ENCODE results near the gene AAMDC.

The AAMDC gene

GRCh38 chr11:77789731-77790476 is 31.0 kb upstream of the AAMDC start:
- no peak overlapping the region for H3K4me2 ChIP-seq
- no peak overlapping the region for H3K9ac ChIP-seq
- H3K27ac ChIP-seq: no peak overlapping the region
- no peaks in the 10 kb centered on the region for H3K4me1 ChIP-seq
- TF ChIP-seq Cebpa-rat (IDR thresholded peaks at IDR 0.05): no peak
- H3K27me3 ChIP-seq: no peaks in the 10 kb centered on the region
- H3K4me3 ChIP-seq: no peak overlapping the region
- H3K9me3 ChIP-seq: peaks cover 53% of the 10 kb centered on the region
- H4K20me1 ChIP-seq: peaks cover 100% of the 10 kb centered on the region
- peaks cover 65% of the 10 kb centered on the region for H3K36me3 ChIP-seq

GRCh38 chr11:77791301-77791700 is 29.6 kb upstream of the AAMDC start:
- Histone ChIP-seq H3K9ac (no peak overlapping the region), H3K36me3 (peaks cover 62% of the 10 kb centered on the region), H3K4me1 (no peaks in the 10 kb centered on the region), H3K27me3 (no peaks in the 10 kb centered on the region), H3K9me3 (peaks cover 67% of the 10 kb centered on the region), H4K20me1 (peaks cover 100% of the 10 kb centered on the region), H3K4me3 (no peak overlapping the region), H3K27ac (no peak overlapping the region), H3K4me2 (no peak overlapping the region)
- no peak for TF ChIP-seq Cebpa-rat (IDR thresholded peaks at IDR 0.05)

- Histone ChIP-seq H3K4me1 (no peaks in the 10 kb centered on the region), H4K20me1 (peaks cover 100% of the 10 kb centered on the region), H3K9ac (no peak overlapping the region), H3K9me3 (peaks cover 94% of the 10 kb centered on the region), H3K36me3 (peaks cover 85% of the 10 kb centered on the region), H3K4me2 (no peak overlapping the region), H3K4me3 (no peak overlapping the region), H3K27me3 (no peaks in the 10 kb centered on the region), H3K27ac (no peak overlapping the region)
- TF ChIP-seq Cebpa-rat (IDR thresholded peaks at IDR 0.05): no peak
Observed at GRCh38 chr11:77793972-77794371, 27.0 kb upstream of the AAMDC start.

GRCh38 chr11:77799338-77799737 is 21.6 kb upstream of the AAMDC start:
- H4K20me1 ChIP-seq: peaks cover 100% of the 10 kb centered on the region
- peaks cover 46% of the 10 kb centered on the region for H3K9me3 ChIP-seq
- H3K4me1 ChIP-seq: no peaks in the 10 kb centered on the region
- no peak overlapping the region for H3K4me3 ChIP-seq
- H3K4me2 ChIP-seq: no peak overlapping the region
- H3K27me3 ChIP-seq: no peaks in the 10 kb centered on the region
- no peak overlapping the region for H3K27ac ChIP-seq
- no peak overlapping the region for H3K9ac ChIP-seq
- H3K36me3 ChIP-seq: peaks cover 74% of the 10 kb centered on the region
- no peak for TF ChIP-seq Cebpa-rat (IDR thresholded peaks at IDR 0.05)

GRCh38 chr11:77800449-77800848 is 20.5 kb upstream of the AAMDC start:
- Histone ChIP-seq H3K9ac (no peak overlapping the region), H3K4me1 (no peaks in the 10 kb centered on the region), H3K9me3 (peaks cover 40% of the 10 kb centered on the region), H3K4me3 (no peak overlapping the region), H3K27ac (no peak overlapping the region), H4K20me1 (peaks cover 100% of the 10 kb centered on the region), H3K36me3 (peaks cover 79% of the 10 kb centered on the region), H3K4me2 (no peak overlapping the region), H3K27me3 (no peaks in the 10 kb centered on the region)
- no peak for TF ChIP-seq Cebpa-rat (IDR thresholded peaks at IDR 0.05)

- H4K20me1 ChIP-seq: peaks cover 100% of the 10 kb centered on the region
- H3K27ac ChIP-seq: no peak overlapping the region
- TF ChIP-seq Cebpa-rat (IDR thresholded peaks at IDR 0.05): no peak
- H3K9ac ChIP-seq: no peak overlapping the region
- H3K4me1 ChIP-seq: no peaks in the 10 kb centered on the region
- H3K36me3 ChIP-seq: peaks cover 72% of the 10 kb centered on the region
- peaks cover 30% of the 10 kb centered on the region for H3K9me3 ChIP-seq
- H3K4me2 ChIP-seq: no peak overlapping the region
- no peaks in the 10 kb centered on the region for H3K27me3 ChIP-seq
- no peak overlapping the region for H3K4me3 ChIP-seq
Observed at GRCh38 chr11:77801477-77801876, 19.5 kb upstream of the AAMDC start.

GRCh38 chr11:77806415-77806814 is 14.5 kb upstream of the AAMDC start:
- H3K9me3 ChIP-seq: peaks cover 4% of the 10 kb centered on the region; the same call in 1 of the 2 replicates
- no peak overlapping the region for H3K4me3 ChIP-seq
- H3K4me1 ChIP-seq: no peaks in the 10 kb centered on the region
- H3K36me3 ChIP-seq: peaks cover 55% of the 10 kb centered on the region
- H3K27me3 ChIP-seq: no peaks in the 10 kb centered on the region
- no peak for TF ChIP-seq Cebpa-rat (IDR thresholded peaks at IDR 0.05)
- H3K9ac ChIP-seq: no peak overlapping the region
- no peak overlapping the region for H3K27ac ChIP-seq
- no peak overlapping the region for H3K4me2 ChIP-seq
- peaks cover 100% of the 10 kb centered on the region for H4K20me1 ChIP-seq

GRCh38 chr11:77806993-77807392 is 14.0 kb upstream of the AAMDC start:
- H3K27me3 ChIP-seq: no peaks in the 10 kb centered on the region
- TF ChIP-seq Cebpa-rat (IDR thresholded peaks at IDR 0.05): no peak
- H3K4me2 ChIP-seq: no peak overlapping the region
- H3K4me1 ChIP-seq: no peaks in the 10 kb centered on the region
- no peak overlapping the region for H3K9ac ChIP-seq
- H3K9me3 ChIP-seq: peaks cover 4% of the 10 kb centered on the region; the same call in 1 of the 2 replicates
- peaks cover 56% of the 10 kb centered on the region for H3K36me3 ChIP-seq
- no peak overlapping the region for H3K27ac ChIP-seq
- no peak overlapping the region for H3K4me3 ChIP-seq
- H4K20me1 ChIP-seq: peaks cover 100% of the 10 kb centered on the region

- no peak overlapping the region for H3K4me2 ChIP-seq
- no peak overlapping the region for H3K27ac ChIP-seq
- no peaks in the 10 kb centered on the region for H3K27me3 ChIP-seq
- H3K4me3 ChIP-seq: no peak overlapping the region
- peaks cover 9% of the 10 kb centered on the region for H3K4me1 ChIP-seq
- no peak overlapping the region for H3K9ac ChIP-seq
- peaks cover 13% of the 10 kb centered on the region for H3K9me3 ChIP-seq
- peaks cover 100% of the 10 kb centered on the region for H4K20me1 ChIP-seq
- H3K36me3 ChIP-seq: peaks cover 54% of the 10 kb centered on the region
- no peak for TF ChIP-seq Cebpa-rat (IDR thresholded peaks at IDR 0.05)
Observed at GRCh38 chr11:77813256-77813655, 7.7 kb upstream of the AAMDC start.

GRCh38 chr11:77814848-77815247 is 6.1 kb upstream of the AAMDC start:
- peaks cover 49% of the 10 kb centered on the region for H3K36me3 ChIP-seq
- TF ChIP-seq Cebpa-rat (IDR thresholded peaks at IDR 0.05): no peak
- H4K20me1 ChIP-seq: peaks cover 95% of the 10 kb centered on the region
- H3K27ac ChIP-seq: no peak overlapping the region
- peaks cover 9% of the 10 kb centered on the region for H3K9me3 ChIP-seq
- no peak overlapping the region for H3K4me2 ChIP-seq
- no peaks in the 10 kb centered on the region for H3K27me3 ChIP-seq
- H3K4me3 ChIP-seq: no peak overlapping the region
- H3K4me1 ChIP-seq: peaks cover 18% of the 10 kb centered on the region
- no peak overlapping the region for H3K9ac ChIP-seq

Measured in BLaER1 (cell line).